ENCODE data around the gene EXD2.
A peak's percentile ranks its signal among the peaks of the same experiment; 100 is the strongest.
"Not testable (repeated sequence)": the region's sequence is repeated elsewhere in the genome, so short reads cannot be mapped to it uniquely, and the experiment has no call there.

The EXD2 gene

DNA sequence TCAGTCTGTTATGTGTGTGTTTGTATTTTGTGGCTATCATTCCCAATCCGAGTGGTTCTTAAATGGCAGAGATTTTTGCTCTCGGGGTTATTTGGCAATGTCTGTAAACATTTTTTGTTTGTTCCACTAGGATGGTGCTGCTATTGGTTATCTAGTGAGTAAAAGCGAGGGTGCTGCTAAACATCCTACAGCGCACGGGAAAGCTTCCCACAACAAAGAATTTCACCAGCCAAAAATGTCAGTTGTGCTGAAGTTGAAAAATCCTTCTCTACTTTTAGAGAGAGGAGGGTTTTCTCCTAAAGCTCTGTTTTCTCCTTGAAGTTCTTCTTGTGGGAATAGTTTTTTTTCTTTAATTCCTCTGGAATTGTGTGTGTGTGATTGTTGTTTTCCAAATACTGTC, 2.4 kb downstream of the EXD2 start:
- DNase-seq (ENCODE audit: low spot score) = no peak

DNA sequence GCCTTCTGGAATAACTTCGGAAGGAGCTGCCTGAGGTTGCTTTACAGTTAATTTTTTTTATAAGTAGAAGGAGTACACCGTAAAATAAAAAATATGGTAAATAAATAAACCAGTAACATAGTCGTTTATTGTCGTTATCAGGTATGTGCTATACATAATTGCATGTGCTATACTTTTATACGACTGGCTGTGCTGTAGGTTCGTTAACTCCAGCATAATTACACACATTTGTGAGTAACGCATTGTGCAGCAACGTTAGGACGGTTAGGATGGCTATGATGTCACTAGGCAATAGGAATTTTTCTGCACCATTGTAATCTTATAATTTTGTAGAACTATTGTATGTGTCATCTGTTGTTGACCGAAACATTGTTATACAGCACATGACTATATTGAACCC, 8.5 kb downstream of the EXD2 start:
- DNase-seq (ENCODE audit: low spot score) = no peak

DNA sequence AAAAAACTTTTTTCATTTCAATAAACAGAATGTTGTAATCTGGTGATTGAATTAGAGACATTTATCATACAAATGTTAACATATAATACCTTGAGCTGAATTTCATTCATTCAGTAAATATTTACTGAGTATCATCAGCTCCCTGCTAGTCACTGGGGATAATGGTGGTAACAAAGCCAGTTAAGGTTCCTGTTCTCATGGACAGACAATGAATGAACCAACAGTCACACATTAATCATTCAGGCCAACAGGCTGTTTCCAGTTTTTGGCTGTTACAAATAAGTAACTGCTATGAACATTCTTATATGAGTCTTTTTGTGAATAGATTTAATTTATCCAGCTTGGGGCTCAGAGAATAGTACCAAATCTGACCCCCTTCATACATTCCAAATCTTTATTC, 13.5 kb downstream of the EXD2 start:
- no peak for DNase-seq (ENCODE audit: low spot score)

DNA sequence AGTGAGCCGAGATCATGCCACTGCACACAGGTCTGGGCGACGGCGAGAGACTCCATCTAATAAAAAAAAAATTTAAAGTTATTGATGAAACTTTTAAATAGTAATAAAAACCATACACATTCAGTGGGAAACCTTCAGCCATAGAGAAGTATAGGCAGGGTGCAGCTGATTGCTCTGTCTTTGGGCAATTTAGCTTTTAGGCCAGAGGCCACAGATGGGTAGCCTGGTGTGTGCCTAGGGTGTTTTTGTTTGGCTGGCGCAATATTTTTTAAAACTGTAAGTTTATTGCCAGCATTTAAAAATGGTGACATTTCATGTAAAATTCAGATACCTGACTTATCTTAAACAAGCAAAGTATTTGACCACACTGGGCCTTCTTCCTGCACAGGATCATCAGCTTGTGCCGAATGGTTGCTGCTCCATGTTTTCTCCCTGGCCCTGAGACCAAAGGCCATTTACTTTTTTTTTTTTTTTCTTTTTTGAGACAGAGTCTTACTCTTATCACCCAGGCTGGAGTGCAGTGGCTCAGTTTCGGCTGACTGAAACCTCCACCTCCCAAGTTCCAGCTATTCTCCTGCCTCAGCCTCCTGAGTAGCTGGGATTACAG, 16.2 kb downstream of the EXD2 start:
- DNase-seq (ENCODE audit: low spot score) = no peak

DNA sequence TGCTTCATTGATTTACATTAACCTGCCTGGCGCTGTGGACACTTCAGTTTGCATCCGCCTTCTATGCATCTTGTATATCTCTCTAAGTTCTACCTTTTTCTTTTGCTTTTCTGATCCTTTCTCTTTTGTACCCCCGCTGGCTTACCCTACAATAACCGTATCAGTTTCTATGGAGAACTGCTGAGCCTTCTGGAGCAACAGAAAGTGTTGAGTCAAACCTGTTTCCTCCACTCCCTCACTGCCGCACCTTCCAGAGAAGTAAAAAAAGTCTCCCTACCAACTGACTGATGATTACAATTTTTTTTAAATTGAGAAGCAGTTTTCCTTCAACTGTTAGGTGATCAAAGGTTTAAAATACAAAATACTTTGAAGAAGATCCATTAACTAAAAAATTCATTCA, 17.4 kb downstream of the EXD2 start:
- DNase-seq (ENCODE audit: low spot score) = no peak

DNA sequence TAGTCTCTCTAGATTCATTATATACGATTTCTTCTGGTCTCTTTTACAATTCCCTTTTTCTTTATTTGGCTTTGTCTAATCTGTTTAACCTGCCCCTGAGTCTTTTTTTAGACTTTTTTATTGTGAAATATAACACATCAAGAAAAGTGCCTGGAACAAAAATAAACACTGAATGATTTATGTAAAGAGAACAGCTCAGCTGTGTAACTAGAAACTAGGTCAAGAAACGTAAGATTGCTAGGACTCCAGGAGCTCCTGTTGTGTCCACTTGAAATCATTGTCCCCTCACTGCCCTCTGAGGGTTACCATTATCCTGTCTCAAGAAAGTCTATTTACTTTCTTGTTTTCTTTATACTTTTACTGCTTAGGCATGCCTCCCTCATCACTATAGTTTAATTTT, 23.1 kb downstream of the EXD2 start:
- DNase-seq (ENCODE audit: low spot score) = no peak

DNA sequence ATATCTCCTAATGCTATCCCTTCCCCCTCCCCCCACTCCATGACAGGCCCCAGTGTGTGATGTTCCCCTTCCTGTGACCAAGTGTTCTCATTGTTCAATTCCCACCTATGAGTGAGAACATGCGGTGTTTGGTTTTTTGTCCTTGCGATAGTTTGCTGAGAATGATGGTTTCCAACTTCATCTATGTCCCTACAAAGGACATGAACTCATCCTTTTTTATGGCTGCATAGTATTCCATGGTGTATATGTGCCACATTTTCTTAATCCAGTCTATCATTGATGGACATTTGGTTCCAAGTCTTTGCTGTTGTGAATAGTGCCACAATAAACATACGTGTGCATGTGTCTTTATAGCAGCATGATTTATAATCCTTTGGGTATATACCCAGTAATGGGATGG, 26.4 kb downstream of the EXD2 start:
- DNase-seq (ENCODE audit: low spot score) = not testable (repeated sequence)

DNA sequence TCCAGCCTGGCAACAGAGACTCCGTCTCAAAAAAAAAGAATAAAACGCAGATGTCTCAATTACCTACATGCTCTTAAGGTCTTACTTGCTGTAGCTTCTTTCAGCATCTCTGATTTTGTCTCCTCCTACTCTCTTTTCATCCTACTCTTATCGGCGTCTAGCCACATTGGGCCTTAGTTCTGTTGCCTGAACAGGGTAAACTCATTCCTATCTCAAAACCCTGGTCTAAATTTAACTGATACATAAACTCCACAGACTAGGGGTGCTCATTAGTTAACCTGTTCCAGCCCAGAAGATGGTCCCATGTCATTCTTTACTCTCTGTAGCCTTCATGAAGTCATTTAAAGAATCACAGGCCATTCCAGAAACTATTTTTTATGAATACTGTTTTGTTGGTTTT, 33.6 kb downstream of the EXD2 start:
- DNase-seq (ENCODE audit: low spot score) = no peak

DNA sequence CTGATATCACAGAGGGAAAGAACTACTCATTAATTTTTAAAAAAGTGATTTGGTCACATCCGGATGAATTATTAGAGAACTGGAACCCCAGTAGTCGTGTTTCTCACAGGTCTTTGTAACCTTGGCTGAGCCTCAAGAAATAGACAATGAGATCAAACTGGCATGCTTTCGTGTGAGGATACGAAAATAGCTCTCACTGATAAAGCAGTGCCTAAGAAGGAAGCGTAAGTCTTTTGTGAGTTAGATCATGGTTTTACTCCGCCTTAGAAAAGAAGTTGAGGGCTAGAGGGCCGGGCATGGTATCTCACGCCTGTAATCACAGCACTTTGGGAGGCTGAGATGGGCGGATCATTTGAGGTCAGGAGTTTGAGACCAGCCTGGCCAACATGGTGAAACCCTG, 34.9 kb downstream of the EXD2 start:
- no peak for DNase-seq (ENCODE audit: low spot score)

DNA sequence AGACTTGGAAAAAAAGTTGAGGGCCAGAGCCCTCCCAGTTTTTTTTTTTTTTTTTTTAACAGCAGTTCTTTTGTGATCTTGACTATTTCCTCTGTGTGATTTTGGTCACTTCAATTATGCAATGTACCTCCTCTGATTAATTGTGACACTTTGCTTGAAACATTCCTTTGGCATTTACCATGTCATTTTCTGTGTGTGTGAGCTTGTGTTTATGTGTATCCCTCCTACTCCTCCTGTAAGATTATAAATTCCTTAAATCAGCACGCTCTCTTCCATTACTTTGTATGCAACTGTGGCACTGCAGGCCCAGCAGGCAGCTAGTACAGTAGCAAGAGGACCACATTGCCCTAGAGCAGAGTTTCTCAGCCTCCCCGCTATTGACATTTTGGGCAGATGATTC, 35.4 kb downstream of the EXD2 start:
- DNase-seq (ENCODE audit: low spot score) = no peak

DNA sequence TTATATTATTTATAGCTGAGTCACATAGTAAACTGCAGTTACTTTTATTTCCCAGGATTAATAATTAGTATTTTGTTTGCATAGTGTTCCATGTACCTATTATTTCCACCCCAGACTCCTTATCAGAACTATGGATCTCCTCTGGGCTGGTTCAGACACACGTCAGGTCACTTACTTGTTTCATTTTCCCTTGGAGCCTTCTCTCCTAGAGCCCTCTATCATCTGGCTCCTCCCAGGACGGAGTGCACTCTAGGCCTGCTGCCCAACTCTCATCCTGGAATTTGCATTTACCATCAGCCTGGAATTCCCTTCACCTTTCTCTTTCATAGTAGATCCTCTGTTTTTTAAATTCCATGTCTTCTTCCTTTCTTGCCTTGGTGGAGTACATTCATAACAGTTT, 40.2 kb downstream of the EXD2 start:
- no peak for DNase-seq (ENCODE audit: low spot score)

DNA sequence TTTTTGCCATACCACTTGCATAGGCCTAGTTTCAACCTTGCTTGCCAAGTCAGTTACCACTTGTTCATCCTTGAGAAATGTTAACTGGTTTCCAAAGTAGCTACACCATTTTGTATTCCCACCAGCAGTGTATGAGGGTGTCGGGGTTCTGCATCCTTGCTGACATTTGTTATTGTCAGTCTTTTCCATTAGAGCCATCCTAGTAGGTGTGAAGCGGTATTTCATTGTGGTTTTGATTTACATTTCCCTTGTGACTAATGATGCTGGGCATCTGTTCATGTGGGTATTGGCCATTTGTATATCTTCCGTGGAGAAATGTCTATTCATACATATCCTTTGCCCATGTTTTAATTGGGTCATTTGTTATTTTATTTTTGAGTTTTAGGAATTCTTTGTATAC, 41.1 kb downstream of the EXD2 start:
- no peak for DNase-seq (ENCODE audit: low spot score)

DNA sequence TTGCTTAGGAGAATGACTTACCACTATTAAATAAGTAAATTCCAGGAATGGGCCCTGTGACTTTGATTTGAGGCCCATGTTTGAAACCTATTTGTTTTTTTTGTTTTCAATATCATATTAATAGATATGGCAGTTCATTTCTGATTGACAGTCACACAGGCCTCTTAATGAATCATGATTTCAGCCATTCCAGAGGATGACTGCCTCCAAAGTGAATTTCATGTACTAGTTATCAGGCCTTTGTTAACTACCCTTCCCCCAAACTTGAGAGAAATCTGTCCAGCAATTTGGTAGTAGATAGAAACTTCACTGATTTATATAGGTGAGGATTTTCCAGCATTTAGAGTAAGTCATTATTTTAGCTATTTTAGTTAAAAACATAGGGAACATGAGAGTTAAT, 42.8 kb downstream of the EXD2 start:
- no peak for DNase-seq (ENCODE audit: low spot score)

DNA sequence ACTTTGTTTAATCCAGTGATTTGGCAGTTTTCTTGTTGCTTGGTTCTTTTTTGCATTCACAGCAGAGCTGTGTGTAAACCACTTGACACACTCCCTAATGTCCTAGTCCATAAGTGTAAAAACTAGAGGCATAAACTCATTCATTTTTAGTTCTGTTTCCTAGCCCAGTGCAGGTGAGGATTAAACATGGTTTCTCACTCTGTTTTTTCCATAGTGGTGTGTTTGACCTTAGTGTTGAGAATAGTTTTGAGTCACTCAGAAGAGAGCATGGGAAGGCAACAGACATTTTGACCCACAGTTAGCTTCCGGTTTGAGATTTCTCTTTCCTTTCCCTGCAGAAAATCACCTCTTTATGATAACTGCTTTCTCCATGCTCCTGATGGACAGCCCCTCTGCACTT, 44.4 kb downstream of the EXD2 start:
- DNase-seq (ENCODE audit: low spot score) = no peak

DNA sequence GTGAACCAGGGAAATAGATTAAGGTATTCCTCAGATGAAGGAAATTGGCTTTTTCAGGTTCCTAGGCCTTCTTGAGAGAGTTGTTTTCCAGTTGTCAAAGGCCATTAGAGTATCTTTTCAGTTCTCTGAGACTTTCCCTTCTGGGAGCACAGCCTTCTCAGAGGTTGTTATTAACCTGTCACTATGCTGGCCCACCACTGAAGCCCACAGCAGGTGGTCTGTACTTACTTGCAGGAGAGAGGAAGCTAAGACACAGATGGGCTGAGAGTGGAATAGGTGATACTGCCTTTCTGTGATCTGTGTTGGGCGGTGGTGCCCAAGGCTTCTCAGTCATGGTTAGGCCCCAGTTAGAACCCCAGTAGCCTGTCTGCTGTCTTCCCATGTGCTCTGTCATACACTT, 45.8 kb downstream of the EXD2 start:
- DNase-seq (ENCODE audit: low spot score) = no peak

DNA sequence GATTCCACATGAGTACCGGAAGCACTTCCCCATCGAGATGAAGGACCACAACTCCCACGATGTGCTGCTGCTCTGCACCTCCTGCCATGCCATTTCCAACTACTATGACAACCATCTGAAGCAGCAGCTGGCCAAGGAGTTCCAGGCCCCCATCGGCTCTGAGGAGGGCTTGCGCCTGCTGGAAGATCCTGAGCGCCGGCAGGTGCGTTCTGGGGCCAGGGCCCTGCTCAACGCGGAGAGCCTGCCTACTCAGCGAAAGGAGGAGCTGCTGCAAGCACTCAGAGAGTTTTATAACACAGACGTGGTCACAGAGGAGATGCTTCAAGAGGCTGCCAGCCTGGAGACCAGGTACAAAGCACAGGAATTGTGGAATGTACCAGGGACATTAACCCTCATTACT, 46.3 kb downstream of the EXD2 start:
- no peak for DNase-seq (ENCODE audit: low spot score)

DNA sequence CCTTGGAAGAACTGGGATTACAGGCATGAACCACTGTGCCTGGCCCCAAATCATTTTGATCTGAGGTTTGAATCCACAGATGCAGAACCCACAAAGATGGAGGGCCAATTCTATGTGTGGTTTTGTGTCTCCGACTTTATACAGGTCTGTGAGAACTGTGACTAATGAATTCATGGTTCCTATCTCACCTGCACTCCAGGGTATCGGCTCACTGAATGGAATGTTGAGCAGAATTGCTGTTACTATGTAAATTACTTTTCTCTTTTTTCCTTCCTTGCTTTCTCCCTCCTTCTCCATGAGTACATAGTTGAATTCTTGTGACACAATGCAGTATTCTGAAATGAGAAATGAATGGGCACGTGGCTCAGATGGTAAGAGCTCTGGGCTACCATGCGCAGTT, 47.6 kb downstream of the EXD2 start:
- no peak for DNase-seq (ENCODE audit: low spot score)

DNA sequence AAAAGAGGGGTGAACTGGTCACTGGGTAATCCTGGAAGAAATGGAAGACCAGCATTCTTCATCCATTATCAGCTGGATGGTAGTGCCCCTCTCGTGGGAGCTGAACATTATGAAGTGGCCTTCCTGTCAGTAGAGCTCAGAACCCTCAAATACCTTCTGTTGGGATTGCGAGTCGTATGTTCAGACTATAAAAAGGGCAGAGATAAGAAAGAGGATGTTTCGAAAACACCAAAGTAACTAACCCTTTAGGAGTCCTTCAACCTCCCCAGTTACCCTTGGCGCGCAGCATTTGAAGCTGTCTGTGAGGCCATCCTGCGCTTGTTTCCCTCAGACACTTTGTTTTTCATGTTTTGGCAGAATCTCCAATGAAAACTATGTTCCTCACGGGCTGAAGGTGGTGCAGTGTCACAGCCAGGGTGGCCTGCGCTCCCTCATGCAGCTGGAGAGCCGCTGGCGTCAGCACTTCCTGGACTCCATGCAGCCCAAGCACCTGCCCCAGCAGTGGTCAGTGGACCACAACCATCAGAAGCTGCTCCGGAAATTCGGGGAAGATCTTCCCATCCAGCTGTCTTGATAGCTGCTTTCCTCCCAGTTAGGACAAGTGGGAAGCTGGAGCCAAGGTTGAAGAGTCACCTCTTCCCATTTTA, 49.4 kb downstream of the EXD2 start:
- no peak for DNase-seq (ENCODE audit: low spot score)

DNA sequence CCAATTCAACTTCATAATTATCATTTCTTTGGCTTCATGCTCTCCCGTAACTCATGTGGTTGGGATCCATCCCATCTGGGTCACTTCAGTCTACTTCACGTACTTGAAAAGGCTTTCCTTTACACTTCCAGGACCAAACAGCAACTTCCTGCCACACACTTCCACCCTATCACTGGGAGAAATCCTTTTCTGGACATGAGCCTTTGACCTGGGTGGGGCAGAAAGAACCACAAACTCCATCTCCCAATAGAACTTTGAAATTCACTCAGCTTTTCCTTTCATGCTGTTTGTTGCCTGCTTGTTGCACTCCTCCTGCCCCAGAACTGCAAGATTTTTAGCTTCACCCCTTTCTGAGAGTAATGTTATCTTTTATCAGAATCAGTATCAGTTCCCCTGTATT, 50.3 kb downstream of the EXD2 start:
- no peak for DNase-seq (ENCODE audit: low spot score)

DNA sequence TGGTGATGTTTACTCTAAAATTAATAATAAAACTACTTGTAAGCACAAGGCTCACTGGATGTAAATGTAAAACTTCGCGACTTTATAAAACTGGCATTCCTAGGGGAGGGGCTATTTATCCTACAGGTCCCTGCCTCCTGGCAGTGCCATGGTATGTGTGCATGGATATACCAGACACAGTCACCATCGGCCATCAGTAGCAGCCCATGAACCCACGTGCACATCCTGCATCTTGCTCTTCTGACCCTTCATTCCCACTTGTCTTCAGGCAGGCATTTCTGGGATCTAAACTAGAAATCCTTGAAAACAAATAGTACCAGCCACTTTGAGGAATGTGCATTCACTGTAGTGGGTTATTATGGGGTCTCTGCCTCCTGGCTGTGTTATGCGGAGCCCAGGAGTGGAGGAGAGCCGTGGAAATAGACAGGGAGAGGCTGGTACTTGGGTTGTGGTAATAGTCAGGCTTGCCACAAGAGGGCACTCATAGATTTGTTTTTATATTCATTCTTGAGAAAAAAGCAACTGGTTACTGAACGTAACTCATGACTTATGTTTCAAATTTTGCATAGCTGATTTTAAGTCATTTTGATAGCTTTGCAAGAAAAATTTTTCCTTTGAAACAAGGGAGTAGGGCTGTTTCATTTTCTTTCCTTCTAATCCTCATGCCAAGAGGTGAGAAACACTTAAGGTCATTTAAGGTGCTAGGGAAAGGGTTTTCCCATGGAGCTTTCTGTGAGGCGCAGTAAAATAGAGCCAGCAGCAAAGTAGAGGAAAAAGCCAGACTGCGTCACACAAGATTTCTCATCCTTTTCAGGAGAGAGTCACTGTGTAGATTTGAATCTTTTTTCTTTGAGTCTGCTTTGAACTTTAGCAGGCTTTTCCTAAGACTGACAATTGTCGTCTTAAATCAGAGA, 51.3 kb downstream of the EXD2 start:
- peak; percentile 82 for DNase-seq (ENCODE audit: low spot score)

DNA sequence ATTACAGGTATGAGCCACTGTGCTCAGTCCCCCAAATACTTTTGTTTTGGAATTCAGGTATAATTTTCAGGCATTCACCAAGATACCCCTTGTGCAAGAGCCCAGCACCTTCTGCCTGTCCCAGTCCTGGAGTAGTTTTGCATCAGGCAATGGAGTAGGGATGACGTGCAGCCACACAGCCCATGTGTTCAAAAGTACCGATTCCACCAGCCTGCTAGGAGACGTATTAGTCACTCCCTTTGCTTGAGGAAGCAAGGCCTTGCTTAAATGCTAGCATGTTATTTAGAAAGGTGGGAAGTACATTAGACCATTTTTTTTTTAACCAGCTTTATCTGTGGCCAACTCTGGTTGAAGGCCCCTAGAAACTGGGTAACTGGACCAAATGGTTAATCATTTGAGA, 53.6 kb downstream of the EXD2 start:
- no peak for DNase-seq (ENCODE audit: low spot score)

DNA sequence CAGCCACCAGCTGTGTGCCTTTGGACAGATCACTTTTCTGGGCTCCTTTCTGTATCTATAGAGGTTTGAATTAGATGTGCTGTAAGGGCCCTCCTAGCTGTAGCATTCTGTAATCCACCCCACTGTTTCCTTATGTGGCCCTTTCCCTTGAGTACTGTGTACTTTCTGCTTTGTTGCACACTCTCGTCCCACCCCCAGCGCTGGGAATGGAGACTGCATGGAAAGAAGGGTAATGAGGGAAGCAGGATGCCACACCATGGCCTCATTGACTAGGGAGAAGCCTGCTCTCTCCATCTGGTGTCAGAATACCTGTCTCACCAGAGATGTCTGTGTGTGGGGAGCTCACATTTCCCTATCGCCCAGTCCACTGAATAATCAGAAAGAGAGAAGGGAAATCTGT, 55.0 kb downstream of the EXD2 start:
- DNase-seq (ENCODE audit: low spot score) = no peak

DNA sequence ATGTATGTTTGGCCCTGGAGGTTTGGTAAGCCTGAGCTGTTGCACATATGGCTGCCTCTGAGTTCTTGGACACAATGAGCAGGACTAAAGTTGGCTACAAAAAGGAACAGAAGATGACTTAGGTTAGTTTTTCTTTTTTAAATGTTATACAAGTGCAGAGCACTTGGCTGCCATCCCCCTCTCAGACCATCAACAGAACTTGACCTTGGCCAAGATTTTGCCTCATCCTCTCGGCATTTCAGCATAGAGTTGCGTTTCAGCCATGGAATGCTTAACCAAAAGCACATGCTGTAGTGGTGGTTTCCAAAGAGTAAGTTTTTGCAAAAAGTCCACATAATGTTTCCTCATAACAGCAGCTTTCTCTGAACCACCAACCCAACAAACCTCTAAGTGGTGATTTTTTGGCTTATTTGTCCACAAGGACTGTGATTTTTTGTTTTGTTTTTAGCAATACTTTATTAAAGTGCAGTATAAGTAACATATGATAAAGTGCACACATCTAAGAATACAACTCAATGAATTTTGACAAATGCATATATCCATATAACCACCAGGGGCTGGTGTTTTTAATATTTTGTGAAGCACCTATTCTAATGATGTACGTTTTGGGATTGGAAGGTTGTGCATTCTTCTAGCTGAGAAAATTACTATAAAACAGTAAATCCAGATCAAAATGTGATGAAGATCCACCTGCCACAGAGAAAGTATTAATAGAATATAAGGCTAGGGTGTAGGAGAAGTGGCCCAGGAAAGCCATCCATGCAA, 56.6 kb downstream of the EXD2 start:
- DNase-seq (ENCODE audit: low spot score) = peak; percentile 88

All from AG20443 (cell line).